Measurements from ENCODE around the gene KIF26B. TPM values are rescaled to one million over a fixed set of nuclear protein-coding genes. Genes with fewer than 3 reads are reported as not detected.

KIF26B gene
- polyA plus RNA-seq, 2 of the 4 experiments (the other 2 are of a cell fraction), result 0.01 to 0.04 TPM

DNA sequence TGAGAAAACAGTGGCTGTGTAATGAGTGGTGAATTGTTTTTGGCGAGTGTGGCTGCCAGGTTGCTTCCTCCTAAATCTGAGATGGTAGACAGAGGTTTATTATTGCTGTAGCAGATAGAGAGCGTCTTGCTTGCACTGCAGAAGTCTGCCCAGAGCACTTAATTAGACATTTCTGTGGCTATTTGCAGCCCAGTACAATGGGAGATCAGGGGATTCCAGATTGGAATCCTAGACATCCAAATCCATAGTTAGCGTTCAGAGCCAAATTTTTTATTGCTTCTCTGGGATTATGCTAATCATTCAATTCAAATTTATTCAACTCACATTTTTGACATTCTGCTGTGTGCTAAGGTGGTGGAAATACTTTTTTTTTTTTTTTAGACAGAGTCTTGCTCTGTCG lies 30.0 kb downstream of the KIF26B start (continued):
- TF ChIP-seq CTCF (IDR thresholded peaks at IDR 0.05), result no peak

GRCh38 chr1:245188403-245188802 lies 33.6 kb downstream of the KIF26B start:
- 44% methylated on average over 4 of the region's 4 CpGs for WGBS (ENCODE audit: missing lambda C conversion rate)
- POLR2A ChIA-PET, result no interaction called here
- Histone ChIP-seq H3K4me1 (no peaks in the 10 kb centered on the region), H3K4me2 (no peak overlapping the region), H3K27ac (no peak overlapping the region), H3K9me3 (no peaks in the 10 kb centered on the region), H3K4me3 (no peak overlapping the region)
- no peak for FAIRE-seq
- no peak for ATAC-seq
- TF ChIP-seq RAD21 (conservative IDR thresholded peaks at IDR 0.05 in 1 of 2, IDR thresholded peaks at IDR 0.05 in 1 of 2) (no peak), GATA3 (IDR thresholded peaks at IDR 0.05; ENCODE audit: borderline replicate concordance) (no peak), REST (IDR thresholded peaks at IDR 0.05) (no peak), SREBF2 (IDR thresholded peaks at IDR 0.05) (no peak), EHF (CRISPR knock-in tag; IDR thresholded peaks at IDR 0.05) (no peak), TP53 (CRISPR knock-in tag; IDR thresholded peaks at IDR 0.05) (no peak), RFX5 (IDR thresholded peaks at IDR 0.05) (no peak), ZC3H11A (IDR thresholded peaks at IDR 0.05) (no peak), CHD4 (IDR thresholded peaks at IDR 0.05; ENCODE audit: borderline replicate concordance) (no peak), CBX2 (IDR thresholded peaks at IDR 0.05; ENCODE audit: borderline replicate concordance, low read depth) (no peak), ATOH8 (CRISPR knock-in tag; IDR thresholded peaks at IDR 0.05; ENCODE audit: low read depth) (no peak), NFE2L2 (conservative IDR thresholded peaks at IDR 0.05; ENCODE audit: low read length) (no peak), FOXS1 (CRISPR knock-in tag; IDR thresholded peaks at IDR 0.05) (no peak), MAFK (IDR thresholded peaks at IDR 0.05; ENCODE audit: partially characterized antibody) (no peak)
- TF ChIP-seq, protein P1, sequence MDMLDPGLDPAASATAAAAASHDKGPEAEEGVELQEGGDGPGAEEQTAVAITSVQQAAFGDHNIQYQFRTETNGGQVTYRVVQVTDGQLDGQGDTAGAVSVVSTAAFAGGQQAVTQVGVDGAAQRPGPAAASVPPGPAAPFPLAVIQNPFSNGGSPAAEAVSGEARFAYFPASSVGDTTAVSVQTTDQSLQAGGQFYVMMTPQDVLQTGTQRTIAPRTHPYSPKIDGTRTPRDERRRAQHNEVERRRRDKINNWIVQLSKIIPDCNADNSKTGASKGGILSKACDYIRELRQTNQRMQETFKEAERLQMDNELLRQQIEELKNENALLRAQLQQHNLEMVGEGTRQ (IDR thresholded peaks at IDR 0.05), result no peak
- no peak for DNase-seq (ENCODE audit: low read depth in 1 of 2, low spot score in 1 of 2)
- CTCF ChIA-PET, result no interaction called here

DNA sequence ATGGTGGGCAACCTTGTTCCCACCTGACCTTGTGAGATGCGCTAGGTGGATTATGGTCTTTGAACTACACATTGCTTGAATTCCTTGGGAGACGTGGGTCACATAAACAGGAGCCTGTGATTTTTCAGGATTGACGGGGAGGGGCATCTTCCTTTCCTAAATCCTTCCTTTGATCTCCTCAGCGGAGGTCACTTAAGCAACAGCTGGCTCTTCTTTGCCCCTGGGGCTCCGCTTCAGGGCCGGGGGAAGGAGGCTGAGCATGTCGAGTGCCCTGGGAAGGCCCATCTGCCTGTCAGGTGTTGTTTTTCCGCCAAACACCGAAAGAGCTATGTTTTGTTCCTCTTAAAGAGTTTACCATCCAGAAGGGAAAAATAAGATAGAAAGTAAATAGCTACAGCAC lies 40.6 kb downstream of the KIF26B start:
- DNase-seq (ENCODE audit: low read depth in 1 of 2, low spot score in 1 of 2), result no peak
- CTCF ChIA-PET, result no interaction called here
- Histone ChIP-seq H3K4me3 (no peak overlapping the region), H3K4me1 (no peaks in the 10 kb centered on the region), H3K27ac (no peak overlapping the region), H3K4me2 (no peak overlapping the region), H3K9me3 (no peaks in the 10 kb centered on the region)
- FAIRE-seq, result no peak
- POLR2A ChIA-PET, result no interaction called here
- no peak for TF ChIP-seq POLR2A (IDR thresholded peaks at IDR 0.05; ENCODE audit: low read length)
- no peak for TF ChIP-seq JUN (IDR thresholded peaks at IDR 0.05)
- no peak for ATAC-seq
- WGBS (ENCODE audit: missing lambda C conversion rate), result 47% methylated on average over 9 of the region's 9 CpGs

All from A549 (cell line).